K562 (cell line): Measurements from ENCODE around the gene HPS3. TPM values are rescaled to one million over a fixed set of nuclear protein-coding genes. Genes with fewer than 3 reads are reported as not detected.
A peak's percentile ranks its signal among the peaks of the same experiment; 100 is the strongest.

ENCODE experiments used
- ATAC-seq: fragments of 200-7000 bp; cut with Tn5 transposase; 3 replicates; pipeline ENCODE4 v1.9.1; 2020; ENCODE audit warnings: moderate library complexity
- BruUV-seq: library from RNA; stranded (reverse); fragments of 400-500 nt; replicated peaks from 2 replicates; lab custom pipeline; 2021; lab: Mats Ljungman, UMichigan
- CTCF ChIA-PET: fragments of 300-600 bp; formaldehyde crosslinking; extraction: SDS; loops from one replicate; lab custom pipeline; 2021; ENCODE audit warnings: low intra/inter-chr PET ratio; lab: Yijun Ruan, JAX
- POLR2A ChIA-PET: fragments of 300-600, 350-650 bp; sonication (Branson Sonifier 250); formaldehyde crosslinking; extraction: SDS; loops from one replicate; lab custom pipeline; 2021; ENCODE audit warnings: antibody characterized with exemption, inconsistent platforms; lab: Yijun Ruan, JAX
- DNase-seq, 4 experiments: peaks; one replicate each; pipeline versions ENCODE4 v3.0.0 to v3.0.0-alpha.2; 2011 to 2018; ENCODE audit warnings: low spot score in 3 of 4, mixed read lengths in 3 of 4; ENCODE audit errors: extremely low read depth in 1 of 4
- FAIRE-seq: peaks from 2 replicates; lab custom pipeline; 2011; peaks lifted over from hg19 to GRCh38; lab: Jason Lieb, UNC
- H2AFZ ChIP-seq: 2 replicates; pipeline ENCODE4 v1.6.0; 2011; ENCODE audit warnings: low read depth, low read length, control low read depth, inconsistent platforms
- H3K27ac ChIP-seq: fragments of 200-600 bp; 3 replicates; pipeline ENCODE4 v1.8.0; 2011; ENCODE audit warnings: low read depth, mild to moderate bottlenecking, control low read depth, inconsistent platforms, low read length, moderate library complexity, mixed read lengths; ENCODE audit errors: extremely low read depth
- H3K27me3 ChIP-seq, 2 experiments: fragments of 300-600 bp in 1 of 2; 2 replicates in 1 of 2; 3 replicates in 1 of 2; pipeline versions ENCODE4 v1.6.0 to v1.8.0; 2011; ENCODE audit warnings: inconsistent platforms in 2 of 2, low read length in 2 of 2, mild to moderate bottlenecking in 1 of 2, mixed read lengths in 1 of 2, moderate library complexity in 1 of 2; ENCODE audit not compliant: control insufficient read depth in 2 of 2, insufficient read depth in 2 of 2
- H3K36me3 ChIP-seq: fragments of 300-600 bp; 3 replicates; pipeline ENCODE4 v1.8.0; 2011; ENCODE audit warnings: mild to moderate bottlenecking, low read length, inconsistent platforms; ENCODE audit not compliant: control insufficient read depth, insufficient read depth
- H3K4me1 ChIP-seq, 2 experiments: fragments of 200-600 bp in 1 of 2; replicated peaks in 1 of 2; 2 replicates in 1 of 2; 3 replicates in 1 of 2; pipeline versions ENCODE4 v1.5.1 to v1.8.0; 2011; ENCODE audit warnings: inconsistent platforms in 2 of 2, low read length in 2 of 2, mild to moderate bottlenecking in 1 of 2, mixed read lengths in 1 of 2, moderate library complexity in 1 of 2; ENCODE audit not compliant: control insufficient read depth in 2 of 2, insufficient read depth in 2 of 2
- H3K4me2 ChIP-seq: 2 replicates; pipeline ENCODE4 v1.6.1; 2011; ENCODE audit warnings: low read length, control low read depth, inconsistent platforms, mixed read lengths; ENCODE audit not compliant: insufficient read depth
- H3K4me3 ChIP-seq: fragments of 200-600 bp; sonication (generic), shearing (Covaris generic); 2 replicates; pipeline ENCODE4 v1.5.1; 2016; ENCODE audit warnings: control low read depth, inconsistent platforms
- H3K79me2 ChIP-seq: fragments of 200-600 bp; 3 replicates; pipeline ENCODE4 v1.8.0; 2011; ENCODE audit warnings: low read length, inconsistent platforms; ENCODE audit not compliant: control insufficient read depth, insufficient read depth
- H3K9ac ChIP-seq, 2 experiments: 2 replicates each; pipeline versions ENCODE4 v1.6.0 to v1.6.1; 2011; ENCODE audit warnings: low read depth in 2 of 2, low read length in 2 of 2, control low read depth in 1 of 2, inconsistent platforms in 1 of 2, mild to moderate bottlenecking in 1 of 2, mixed read lengths in 1 of 2; ENCODE audit not compliant: insufficient read depth in 1 of 2
- H3K9me1 ChIP-seq: one replicate; pipeline ENCODE4 v1.6.0; 2011; ENCODE audit warnings: inconsistent platforms, mild to moderate bottlenecking, low read length, moderate library complexity; ENCODE audit not compliant: control insufficient read depth, insufficient read depth
- H3K9me3 ChIP-seq: replicated peaks from 2 replicates; pipeline ENCODE4 v1.5.1; 2011; ENCODE audit warnings: low read depth, low read length, inconsistent platforms; ENCODE audit not compliant: control insufficient read depth, insufficient read depth
- H4K20me1 ChIP-seq: replicated peaks from 2 replicates; pipeline ENCODE4 v1.6.1; 2011; ENCODE audit warnings: low read length, inconsistent platforms, mixed read lengths; ENCODE audit not compliant: control insufficient read depth, insufficient read depth
- AFF1 ChIP-seq, 2 experiments: fragments of 450-650 bp; IDR thresholded peaks; 2 replicates each; pipeline ENCODE4 v1.6.1; 2018; ENCODE audit warnings: mild to moderate bottlenecking in 2 of 2, low read depth in 1 of 2; ENCODE audit not compliant: partially characterized antibody in 2 of 2
- CHAMP1 ChIP-seq: fragments of 450-650 bp; IDR thresholded peaks from 2 replicates; pipeline ENCODE4 v1.6.1; 2016; ENCODE audit warnings: mild to moderate bottlenecking
- CREB1 ChIP-seq, 2 experiments: sonication (generic) in 1 of 2; formaldehyde crosslinking in 1 of 2; IDR thresholded peaks; 2 replicates each; pipeline versions ENCODE4 v1.6.1 to v1.8.0; 2012 to 2022; ENCODE audit warnings: inconsistent platforms in 1 of 2, mild to moderate bottlenecking in 1 of 2, missing genetic modification reagents in 1 of 2, moderate library complexity in 1 of 2
- FOXK2 ChIP-seq, 2 experiments: fragments of 450-650 bp; IDR thresholded peaks in 1 of 2; conservative IDR thresholded peaks in 1 of 2; 2 replicates each; pipeline ENCODE4 v1.6.1; 2016; ENCODE audit warnings: low read depth in 2 of 2, mild to moderate bottlenecking in 1 of 2
- HNRNPLL ChIP-seq: fragments of 200-400 bp; formaldehyde crosslinking; IDR thresholded peaks from 2 replicates; pipeline ENCODE4 v1.6.1; 2017; ENCODE audit warnings: low read length, low read depth, mild to moderate bottlenecking; ENCODE audit not compliant: poor library complexity, severe bottlenecking
- KAT7 ChIP-seq: sonication (generic); formaldehyde crosslinking; IDR thresholded peaks from 2 replicates; pipeline ENCODE4 v1.8.0; 2022; ENCODE audit warnings: missing genetic modification reagents, mild to moderate bottlenecking, borderline replicate concordance
- NKRF ChIP-seq: fragments of 450-650 bp; IDR thresholded peaks from 2 replicates; pipeline ENCODE4 v1.6.1; 2016; ENCODE audit warnings: borderline replicate concordance
- ZNF639 ChIP-seq, 2 experiments: fragments of 200-800 bp in 1 of 2; sonication (Bioruptor generic) in 1 of 2; sonication (generic) in 1 of 2; formaldehyde crosslinking in 1 of 2; IDR thresholded peaks in 1 of 2; conservative IDR thresholded peaks in 1 of 2; 2 replicates each; pipeline versions ENCODE4 v1.5.0 to v1.6.1; 2016 to 2020; ENCODE audit warnings: missing compliant biosample characterization in 1 of 2, missing genetic modification characterization in 1 of 2, missing genetic modification reagents in 1 of 2
- WGBS: fragments of 100-300 bp; shearing (Covaris generic); methylation state at CpG from one replicate; pipeline ENCODE4 v1.1.6; 2016; ENCODE audit warnings: low coverage, mixed read lengths; ENCODE audit not compliant: insufficient coverage; ENCODE audit errors: missing lambda C conversion rate; 5-methylcytosine and 5-hydroxymethylcytosine counted together
- in situ Hi-C: fragments of 300-500 bp; cut with MboI; formaldehyde crosslinking; loops from 4 replicates; pipeline ENCODE4 v1.15.0; 2018; ENCODE audit warnings: inconsistent platforms, mixed read lengths
- intact Hi-C: fragments of 100-400 bp; cut with micrococcal nuclease; formaldehyde crosslinking; loops from 2 replicates; pipeline ENCODE4 v1.14.2; 2022
- polyA plus RNA-seq, 8 experiments: library from polyadenylated mRNA; depleted of rRNA in 4 of 8; stranded (reverse) in 5 of 8; unstranded in 3 of 8; fragments of >200 nt; fragmentation: Nextera tagmentation in 2 of 8; fragmentation: Illumina TruSeq in 1 of 8; extraction: Ambion mirVana in 2 of 8; extraction: Trizol in 1 of 8; gene quantifications; 2 replicates each; pipeline versions ENCODE4 v1.2.1 to v1.2.3, GENCODE V29; 2011 to 2014; ENCODE audit warnings: inconsistent platforms in 1 of 8, missing spikeins in 1 of 8
- total RNA-seq, 7 experiments: library from RNA; depleted of rRNA in 6 of 7; stranded (reverse); fragments of >200 nt in 6 of 7; fragmentation: Illumina TruSeq in 2 of 7; extraction: Trizol in 2 of 7; gene quantifications; 2 replicates each; pipeline versions ENCODE4 v1.2.1 to v1.2.3, GENCODE V29; 2011 to 2021; ENCODE audit warnings: low replicate concordance in 1 of 7

The HPS3 gene
- total and polyA plus RNA-seq, 9 of the 15 experiments (the other 6 are each of a cell fraction or from before 2014, with no cell fraction given), result 1.2 to 11.3 (median 7.6) TPM

- Histone ChIP-seq H2AFZ (peak overlapping the region; percentile 82), H3K9me3 (no peaks in the 10 kb centered on the region), H3K4me3 (no peak overlapping the region), H3K27ac (peak overlapping the region; percentile 67; the same call in 2 of the 3 replicates), H3K4me2 (0 out of 2 replicates have a peak overlapping the region, but pooled peaks have one; percentile 5), H4K20me1 (no peaks in the 10 kb centered on the region), H3K27me3 (0 out of 5 replicates have a peak, but pooled peaks cover 0 to 3% of the 10 kb centered on the region in 2 experiments), H3K9me1 (no peaks in the 10 kb centered on the region), H3K4me1 (peaks cover 7 to 18% of the 10 kb centered on the region in 2 experiments; a peak in 4 of 5 replicates), H3K79me2 (no peaks in the 10 kb centered on the region), H3K36me3 (no peaks in the 10 kb centered on the region), H3K9ac (no peak overlapping the region; a peak in 1 of 4 replicates)
- intact Hi-C loops (no loop called here), in situ Hi-C loops (no loop called here)
- POLR2A ChIA-PET, result interaction anchor here (0.6 to 1.4 kb wide), 3 partner anchors 12 to 442 kb away, joined by 3 to 4 read pairs (median 3); no protein-coding TSS in a partner anchor
- WGBS, result 5% methylated on average over 7 of the region's 7 CpGs
- BruUV-seq, result no TSS peak
- FAIRE-seq (peak; percentile 93), ATAC-seq (peak; percentile 97), DNase-seq (peak; percentile 58 to 88 (median 70))
- CTCF ChIA-PET, result interaction anchor here (0.8 kb wide), 1 partner anchor 92 kb away, joined by 3 read pairs; no protein-coding TSS in a partner anchor
- TF ChIP-seq HNRNPLL (no peak), FOXK2 (conservative IDR thresholded peaks at IDR 0.05 in 1 of 2, IDR thresholded peaks at IDR 0.05 in 1 of 2; ENCODE audit: low read depth in 2 of 2) (peak; percentile 69 to 89; a peak in 3 of 4 replicates), NKRF (0 out of 2 replicates have a peak, but pooled peaks have one; percentile 16), ZNF639 (CRISPR knock-in tag; conservative IDR thresholded peaks at IDR 0.05 in 1 of 2, IDR thresholded peaks at IDR 0.05 in 1 of 2) (peak in 1 of 2 experiments; percentile 88; a peak in 2 of 4 replicates), CREB1 (IDR thresholded peaks at IDR 0.05) (peak; percentile 70), CREB1 (CRISPR knock-in tag; IDR thresholded peaks at IDR 0.05) (peak; percentile 34; the same call in 1 of the 2 replicates), KAT7 (CRISPR knock-in tag) (no peak), AFF1 (IDR thresholded peaks at IDR 0.05; ENCODE audit: low read depth in 1 of 2, partially characterized antibody in 2 of 2) (peak; percentile 37 to 76), CHAMP1 (peak; percentile 87; the same call in 1 of the 2 replicates)
Measured at GRCh38 chr3:149180057-149180573, 50.7 kb downstream of the HPS3 start.
